CD14-positive monocyte (primary cell): ENCODE results near the gene SOD1. TPM values are rescaled to one million over a fixed set of nuclear protein-coding genes. Genes with fewer than 3 reads are reported as not detected.

Experiments used
- DNase-seq, 3 donors: peaks; one replicate each; pipeline ENCODE4 v3.0.0-alpha.2; 2011 to 2022
- H2AFZ ChIP-seq: 2 replicates; pipeline ENCODE4 v1.6.0; 2012; ENCODE audit warnings: mild to moderate bottlenecking, low read depth, low read length, inconsistent platforms; ENCODE audit not compliant: insufficient read depth, poor library complexity, severe bottlenecking
- H3K27ac ChIP-seq, 2 donors: 1 replicate in 1 of 2; 2 replicates in 1 of 2; pipeline ENCODE4 v1.5.1; 2012 to 2013; ENCODE audit warnings: low read length in 2 of 2, control low read depth in 1 of 2, inconsistent platforms in 1 of 2, low read depth in 1 of 2, mild to moderate bottlenecking in 1 of 2
- H3K27me3 ChIP-seq, 2 donors: one replicate each; pipeline versions ENCODE4 v1.6.0 to v1.6.1; 2011 to 2013; ENCODE audit warnings: low read length in 2 of 2; ENCODE audit not compliant: control insufficient read depth in 2 of 2, insufficient read depth in 2 of 2
- H3K36me3 ChIP-seq, 2 donors: replicated peaks in 1 of 2; 1 replicate in 1 of 2; 2 replicates in 1 of 2; pipeline versions ENCODE4 v1.5.1 to v1.6.1; 2012 to 2013; ENCODE audit warnings: low read length in 2 of 2, control low read depth in 1 of 2, inconsistent platforms in 1 of 2, mild to moderate bottlenecking in 1 of 2; ENCODE audit not compliant: insufficient read depth in 2 of 2, control insufficient read depth in 1 of 2
- H3K4me1 ChIP-seq, 2 donors: 1 replicate in 1 of 2; 2 replicates in 1 of 2; pipeline versions ENCODE4 v1.5.1 to v1.6.1; 2012 to 2013; ENCODE audit warnings: low read length in 2 of 2, control low read depth in 1 of 2, inconsistent platforms in 1 of 2, mild to moderate bottlenecking in 1 of 2, moderate library complexity in 1 of 2; ENCODE audit not compliant: insufficient read depth in 2 of 2, control insufficient read depth in 1 of 2
- H3K4me2 ChIP-seq: replicated peaks from 2 replicates; pipeline ENCODE3; 2012; ENCODE audit warnings: low read length, moderate library complexity, mild to moderate bottlenecking; ENCODE audit not compliant: poor library complexity, severe bottlenecking; ENCODE audit errors: extremely low read depth
- H3K4me3 ChIP-seq, 3 experiments: fragments of 200-600 bp in 1 of 3; sonication (generic) in 1 of 3; replicated peaks in 1 of 3; 1 replicate in 2 of 3; 2 replicates in 1 of 3; pipeline ENCODE4 v1.5.1; 2011 to 2013; ENCODE audit warnings: low read length in 3 of 3, mild to moderate bottlenecking in 3 of 3, control low read depth in 2 of 3, low read depth in 2 of 3, inconsistent platforms in 1 of 3, moderate library complexity in 1 of 3
- H3K79me2 ChIP-seq: 2 replicates; pipeline ENCODE4 v1.6.0; 2012; ENCODE audit warnings: mild to moderate bottlenecking, control low read depth, inconsistent platforms, low read length, moderate library complexity; ENCODE audit not compliant: insufficient read depth
- H3K9ac ChIP-seq: 2 replicates; pipeline ENCODE4 v1.6.0; 2017; ENCODE audit warnings: low read length, mild to moderate bottlenecking; ENCODE audit not compliant: insufficient read depth, poor library complexity, severe bottlenecking
- H3K9me3 ChIP-seq, 2 donors: replicated peaks in 1 of 2; 1 replicate in 1 of 2; 2 replicates in 1 of 2; pipeline versions ENCODE4 v1.5.1 to v1.6.1; 2012 to 2013; ENCODE audit warnings: low read length in 2 of 2, control low read depth in 1 of 2; ENCODE audit not compliant: control insufficient read depth in 1 of 2, insufficient read depth in 1 of 2
- H4K20me1 ChIP-seq: 2 replicates; pipeline ENCODE4 v1.6.0; 2012; ENCODE audit warnings: mild to moderate bottlenecking, low read length, control low read depth, moderate library complexity; ENCODE audit not compliant: insufficient read depth
- H3K27ac Mint-ChIP-seq, 7 donors: one replicate each; pipeline ENCODE4 v1.8.0; 2020; ENCODE audit warnings: mild to moderate bottlenecking in 7 of 7, mixed read lengths in 7 of 7, moderate library complexity in 6 of 7, inconsistent platforms in 2 of 7
- H3K27me3 Mint-ChIP-seq, 3 donors: one replicate each; pipeline ENCODE4 v1.8.0; 2021 to 2022; ENCODE audit warnings: low read depth in 3 of 3, mild to moderate bottlenecking in 3 of 3, mixed read lengths in 3 of 3, moderate library complexity in 3 of 3, inconsistent platforms in 1 of 3
- H3K36me3 Mint-ChIP-seq, 2 donors: one replicate each; pipeline ENCODE4 v1.8.0; 2020; ENCODE audit warnings: mixed read lengths in 2 of 2, inconsistent platforms in 1 of 2, mild to moderate bottlenecking in 1 of 2
- H3K4me1 Mint-ChIP-seq: one replicate; pipeline ENCODE4 v1.8.0; 2020; ENCODE audit warnings: mild to moderate bottlenecking, mixed read lengths
- H3K4me3 Mint-ChIP-seq, 2 donors: one replicate each; pipeline ENCODE4 v1.8.0; 2020; ENCODE audit warnings: mild to moderate bottlenecking in 2 of 2, mixed read lengths in 2 of 2, moderate library complexity in 1 of 2
- H3K9me3 Mint-ChIP-seq, 7 donors: one replicate each; pipeline ENCODE4 v1.8.0; 2020 to 2022; ENCODE audit warnings: mixed read lengths in 7 of 7, mild to moderate bottlenecking in 6 of 7, moderate library complexity in 6 of 7, inconsistent platforms in 2 of 7
- CTCF ChIP-seq: fragments of 200-600 bp; IDR thresholded peaks from one replicate; pipeline ENCODE4 v1.8.0; 2022; ENCODE audit warnings: antibody characterized with exemption, mild to moderate bottlenecking
- WGBS: methylation state at CpG from one replicate; pipeline ENCODE4 v1.1.5; 2013; ENCODE audit warnings: missing lambda C conversion rate; ENCODE audit not compliant: insufficient coverage; 5-methylcytosine and 5-hydroxymethylcytosine counted together
- intact Hi-C, 2 donors: fragments of 100-400 bp; cut with micrococcal nuclease; formaldehyde crosslinking; loops; one replicate each; pipeline versions ENCODE4 v1.15.0 to v1.15.1; 2023
- polyA plus RNA-seq, 3 donors: library from polyadenylated mRNA; depleted of rRNA in 1 of 3; unstranded in 2 of 3; stranded (reverse) in 1 of 3; fragments of 300-500 nt in 2 of 3; fragments of >200 nt in 1 of 3; fragmentation: Illumina TruSeq in 2 of 3; gene quantifications; 1 replicate in 2 of 3; 2 replicates in 1 of 3; pipeline ENCODE4 v1.2.3, GENCODE V29; 2012 to 2021

The SOD1 gene
- polyA plus RNA-seq, 3 donors = 79.6 to 174 (median 157) TPM

DNA sequence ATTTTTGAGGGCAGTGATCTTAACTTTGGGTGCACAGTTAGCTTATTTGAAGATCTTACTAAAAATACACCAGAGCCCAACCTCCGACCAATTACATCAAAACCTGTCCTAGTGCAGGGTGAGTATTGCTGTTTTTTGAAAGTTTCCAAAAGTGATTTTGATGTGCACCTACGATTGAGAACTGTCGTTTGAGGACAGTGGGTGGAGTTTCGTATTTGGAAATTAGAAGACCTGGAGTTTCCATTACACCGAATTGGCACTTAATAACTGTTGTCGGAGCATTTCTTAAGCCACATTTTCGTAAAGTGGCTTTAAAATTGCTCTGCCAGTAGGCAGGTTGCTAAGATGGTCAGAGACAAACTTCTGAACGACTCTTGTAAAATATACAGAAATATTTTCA lies 1.1 kb downstream of the SOD1 start:
- H3K27ac ChIP-seq = no peak overlapping the region
- H3K27ac Mint-ChIP-seq = peak overlapping the region in 2 of 7 donors; percentile 28 to 62
- H3K27me3 ChIP-seq = no peaks in the 10 kb centered on the region
- H3K9me3 ChIP-seq = no peaks in the 10 kb centered on the region
- H3K9me3 Mint-ChIP-seq = peaks cover 0 to 5% (median 0%) of the 10 kb centered on the region in 7 donors
- H2AFZ ChIP-seq = peak overlapping the region; percentile 87
- no peak for DNase-seq
- peaks cover 23% of the 10 kb centered on the region for H3K79me2 ChIP-seq
- intact Hi-C loops = no loop called here
- H4K20me1 ChIP-seq = no peaks in the 10 kb centered on the region
- H3K4me1 ChIP-seq = peaks cover 11 to 19% of the 10 kb centered on the region in 2 donors
- peaks cover 39% of the 10 kb centered on the region for H3K4me1 Mint-ChIP-seq
- H3K36me3 Mint-ChIP-seq = peaks cover 19 to 20% of the 10 kb centered on the region in 2 donors
- peaks cover 2 to 7% (median 2%) of the 10 kb centered on the region in 3 donors for H3K27me3 Mint-ChIP-seq
- H3K9ac ChIP-seq = peak overlapping the region; percentile 80
- H3K36me3 ChIP-seq = peaks cover 4 to 20% of the 10 kb centered on the region in 2 donors
- H3K4me3 Mint-ChIP-seq = peak overlapping the region; percentile 87 to 93
- H3K4me2 ChIP-seq = peak overlapping the region; percentile 86
- peak overlapping the region; percentile 38 to 84 (median 52) for H3K4me3 ChIP-seq
- no peak for TF ChIP-seq CTCF
- WGBS = 0% methylated on average over 2 of the region's 8 CpGs

DNA sequence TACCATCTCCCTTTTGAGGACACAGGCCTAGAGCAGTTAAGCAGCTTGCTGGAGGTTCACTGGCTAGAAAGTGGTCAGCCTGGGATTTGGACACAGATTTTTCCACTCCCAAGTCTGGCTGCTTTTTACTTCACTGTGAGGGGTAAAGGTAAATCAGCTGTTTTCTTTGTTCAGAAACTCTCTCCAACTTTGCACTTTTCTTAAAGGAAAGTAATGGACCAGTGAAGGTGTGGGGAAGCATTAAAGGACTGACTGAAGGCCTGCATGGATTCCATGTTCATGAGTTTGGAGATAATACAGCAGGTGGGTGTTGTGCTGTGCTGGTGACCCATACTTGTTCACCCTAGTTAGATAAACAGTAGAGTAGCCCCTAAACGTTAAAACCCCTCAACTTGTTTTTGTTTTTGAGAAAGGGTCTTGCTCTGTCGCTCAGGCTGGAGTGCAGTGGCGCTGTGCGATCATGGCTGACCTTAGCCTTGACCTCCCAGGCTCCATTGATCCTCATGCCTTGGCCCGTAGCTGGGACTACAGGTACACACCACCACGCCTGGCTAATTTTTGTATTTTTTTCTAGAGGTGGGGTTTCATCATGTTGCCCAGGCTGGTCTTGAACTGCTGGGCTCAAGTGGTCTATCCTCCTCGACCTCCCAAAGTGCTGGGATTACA lies 4.2 kb downstream of the SOD1 start:
- Mint-ChIP-seq H3K27me3 (peaks cover 0 to 3% (median 0%) of the 10 kb centered on the region in 3 donors), H3K27ac (no peak overlapping the region)
- H3K9ac ChIP-seq = no peak overlapping the region

More for the DNA sequence above, 4.2 kb downstream of the SOD1 start:
- Histone ChIP-seq H3K27ac (no peak overlapping the region), H3K4me2 (no peak overlapping the region), H3K9me3 (no peaks in the 10 kb centered on the region), H3K4me3 (no peak overlapping the region), H2AFZ (no peak overlapping the region), H4K20me1 (peaks cover 3% of the 10 kb centered on the region), H3K79me2 (peaks cover 23% of the 10 kb centered on the region), H3K27me3 (no peaks in the 10 kb centered on the region), H3K4me1 (peaks cover 11 to 30% of the 10 kb centered on the region in 2 donors), H3K36me3 (peaks cover 13 to 48% of the 10 kb centered on the region in 2 donors)
- Mint-ChIP-seq H3K4me1 (peaks cover 51% of the 10 kb centered on the region), H3K36me3 (peaks cover 37 to 40% of the 10 kb centered on the region in 2 donors), H3K4me3 (no peak overlapping the region), H3K9me3 (peaks cover 0 to 2% (median 0%) of the 10 kb centered on the region in 7 donors)
- TF ChIP-seq CTCF = no peak
- intact Hi-C loops = no loop called here
- 100% methylated on average over 1 of the region's 7 CpGs for WGBS
- DNase-seq = no peak
